ENCODE measurements around the gene PRIM1.
"Not testable (repeated sequence)": the region's sequence is repeated elsewhere in the genome, so short reads cannot be mapped to it uniquely, and the experiment has no call there.

The PRIM1 gene

DNA sequence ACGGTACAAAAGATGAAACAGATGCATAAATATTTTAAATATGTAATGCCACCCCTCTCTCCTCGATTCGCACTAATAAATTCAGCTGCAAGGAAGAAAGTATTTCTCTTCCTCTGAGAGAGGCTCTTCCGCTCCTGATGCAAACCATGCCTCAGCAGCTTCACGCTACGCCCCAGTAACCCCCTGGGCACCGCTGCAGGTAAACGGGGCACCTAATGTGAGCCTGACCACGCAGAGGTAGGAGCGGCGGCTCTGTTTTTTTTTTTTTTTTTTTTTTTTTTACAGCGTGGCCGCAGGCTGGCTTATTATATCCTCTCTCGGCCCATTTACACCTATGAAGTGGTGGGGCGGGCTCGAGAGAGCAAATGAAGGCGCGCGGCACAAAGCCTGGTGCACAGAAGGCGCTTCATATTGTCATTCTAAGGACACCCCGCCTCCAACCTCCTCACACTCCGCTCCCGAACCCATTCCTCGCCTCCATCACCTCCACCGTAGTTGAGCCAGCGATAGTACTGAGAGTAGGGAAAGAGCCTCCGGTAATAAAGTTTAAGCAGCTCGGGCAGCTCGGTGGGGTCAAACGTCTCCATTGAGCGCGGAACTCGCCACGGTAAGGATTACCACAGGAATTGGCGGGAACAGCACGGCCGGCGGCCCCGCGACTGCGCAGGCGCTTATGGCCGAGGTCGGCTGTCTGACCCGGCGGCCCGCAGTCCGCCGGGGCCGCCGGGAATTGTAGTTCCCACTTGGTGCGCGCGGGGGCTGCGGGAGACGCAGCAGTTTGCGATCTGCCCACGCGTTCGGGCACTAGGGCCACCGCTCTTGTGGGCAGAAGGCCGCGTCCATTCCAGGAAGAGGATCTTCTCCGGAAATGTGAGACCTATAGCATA, at the start of gene PRIM1:
Gene PRIM1 (minus strand): TSS at position 612 of the 887 bp plus-strand sequence. CDS start 25 bp downstream, at position 587.
- Histone ChIP-seq H3K36me3 (peaks cover 40% of the 10 kb centered on the region), H3K27ac (peak within 1 kb of the TSS; percentile 100), H3K27me3 (ENCODE audit: insufficient read depth, low read depth, severe bottlenecking) (no peaks in the 10 kb centered on the region), H3K9me3 (ENCODE audit: severe bottlenecking) (no peaks in the 10 kb centered on the region), H3K4me3 (ENCODE audit: low read depth, low read length) (peak within 1 kb of the TSS; percentile 97)
- TF ChIP-seq, protein P1, sequence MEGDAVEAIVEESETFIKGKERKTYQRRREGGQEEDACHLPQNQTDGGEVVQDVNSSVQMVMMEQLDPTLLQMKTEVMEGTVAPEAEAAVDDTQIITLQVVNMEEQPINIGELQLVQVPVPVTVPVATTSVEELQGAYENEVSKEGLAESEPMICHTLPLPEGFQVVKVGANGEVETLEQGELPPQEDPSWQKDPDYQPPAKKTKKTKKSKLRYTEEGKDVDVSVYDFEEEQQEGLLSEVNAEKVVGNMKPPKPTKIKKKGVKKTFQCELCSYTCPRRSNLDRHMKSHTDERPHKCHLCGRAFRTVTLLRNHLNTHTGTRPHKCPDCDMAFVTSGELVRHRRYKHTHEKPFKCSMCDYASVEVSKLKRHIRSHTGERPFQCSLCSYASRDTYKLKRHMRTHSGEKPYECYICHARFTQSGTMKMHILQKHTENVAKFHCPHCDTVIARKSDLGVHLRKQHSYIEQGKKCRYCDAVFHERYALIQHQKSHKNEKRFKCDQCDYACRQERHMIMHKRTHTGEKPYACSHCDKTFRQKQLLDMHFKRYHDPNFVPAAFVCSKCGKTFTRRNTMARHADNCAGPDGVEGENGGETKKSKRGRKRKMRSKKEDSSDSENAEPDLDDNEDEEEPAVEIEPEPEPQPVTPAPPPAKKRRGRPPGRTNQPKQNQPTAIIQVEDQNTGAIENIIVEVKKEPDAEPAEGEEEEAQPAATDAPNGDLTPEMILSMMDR (IDR thresholded peaks at IDR 0.05; ENCODE audit: low read depth, low read length), result no peak
- DNase-seq, result peak; percentile 93

DNA sequence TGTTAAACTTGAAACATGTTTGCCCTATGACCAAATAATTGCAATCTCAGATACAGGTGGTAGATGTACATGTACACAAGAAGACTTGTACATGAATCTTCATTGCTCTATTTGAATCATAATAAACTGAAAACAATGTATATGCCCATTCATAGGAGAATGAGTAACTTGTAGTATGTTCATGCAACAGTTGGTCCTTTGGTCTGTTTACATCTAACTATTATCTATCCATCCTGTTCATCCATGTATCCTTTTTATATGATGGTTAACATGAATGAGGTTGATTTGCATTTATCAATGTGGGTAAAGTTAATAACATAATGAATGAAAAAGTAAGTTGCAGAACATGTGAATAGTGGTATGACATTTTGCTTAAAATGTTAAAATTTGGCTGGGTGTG, 48.1 kb upstream of the PRIM1 start:
- H3K36me3 ChIP-seq, result no peaks in the 10 kb centered on the region
- no peak overlapping the region for H3K4me3 ChIP-seq (ENCODE audit: low read depth, low read length)
- no peaks in the 10 kb centered on the region for H3K9me3 ChIP-seq (ENCODE audit: severe bottlenecking)
- no peak overlapping the region for H3K27ac ChIP-seq
- H3K27me3 ChIP-seq (ENCODE audit: insufficient read depth, low read depth, severe bottlenecking), result no peaks in the 10 kb centered on the region
- TF ChIP-seq, protein P1 (IDR thresholded peaks at IDR 0.05; ENCODE audit: low read depth, low read length), result no peak
- no peak for DNase-seq

DNA sequence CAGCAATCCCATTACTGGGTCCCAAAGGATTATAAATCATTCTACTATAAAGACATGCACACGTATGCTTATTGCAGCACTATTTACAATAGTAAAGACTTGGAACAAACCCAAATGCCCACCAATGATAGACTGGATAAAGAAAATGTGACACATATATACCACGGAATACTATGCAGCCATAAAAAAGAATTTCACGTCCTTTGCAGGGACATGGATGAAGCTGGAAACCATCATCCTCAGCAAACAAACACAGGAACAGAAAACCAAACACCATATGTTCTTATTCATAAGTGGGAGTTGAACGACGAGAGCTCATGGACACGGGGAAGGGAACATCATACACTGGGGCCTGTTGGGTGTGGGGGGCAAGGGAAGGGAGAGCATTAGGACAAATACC, 47.2 kb upstream of the PRIM1 start:
- not testable (repeated sequence) for H3K27ac ChIP-seq; H3K9me3 ChIP-seq (ENCODE audit: severe bottlenecking); H3K27me3 ChIP-seq (ENCODE audit: insufficient read depth, low read depth, severe bottlenecking); H3K4me3 ChIP-seq (ENCODE audit: low read depth, low read length); H3K36me3 ChIP-seq; DNase-seq

DNA sequence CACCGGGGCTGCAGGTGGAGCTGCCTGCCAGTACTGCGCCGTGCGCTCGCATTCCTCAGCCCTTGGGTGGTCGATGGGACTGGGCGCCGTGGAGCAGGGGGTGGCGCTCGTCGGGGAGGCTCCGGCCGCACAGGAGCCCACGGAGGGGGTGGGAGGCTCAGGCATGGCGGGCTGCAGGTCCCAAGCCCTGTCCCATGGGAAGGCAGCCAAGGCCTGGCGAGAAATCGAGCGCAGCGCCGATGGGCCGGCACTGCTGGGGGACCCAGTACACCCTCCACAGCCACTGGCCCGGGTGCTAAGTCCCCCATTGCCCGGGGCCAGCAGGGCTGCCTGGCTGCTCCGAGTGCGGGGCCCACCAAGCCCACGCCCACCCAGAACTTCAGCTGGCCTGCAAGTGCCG, 43.7 kb upstream of the PRIM1 start:
- H3K27ac ChIP-seq; H3K4me3 ChIP-seq (ENCODE audit: low read depth, low read length); H3K27me3 ChIP-seq (ENCODE audit: insufficient read depth, low read depth, severe bottlenecking); DNase-seq; H3K36me3 ChIP-seq; H3K9me3 ChIP-seq (ENCODE audit: severe bottlenecking): not testable (repeated sequence)

DNA sequence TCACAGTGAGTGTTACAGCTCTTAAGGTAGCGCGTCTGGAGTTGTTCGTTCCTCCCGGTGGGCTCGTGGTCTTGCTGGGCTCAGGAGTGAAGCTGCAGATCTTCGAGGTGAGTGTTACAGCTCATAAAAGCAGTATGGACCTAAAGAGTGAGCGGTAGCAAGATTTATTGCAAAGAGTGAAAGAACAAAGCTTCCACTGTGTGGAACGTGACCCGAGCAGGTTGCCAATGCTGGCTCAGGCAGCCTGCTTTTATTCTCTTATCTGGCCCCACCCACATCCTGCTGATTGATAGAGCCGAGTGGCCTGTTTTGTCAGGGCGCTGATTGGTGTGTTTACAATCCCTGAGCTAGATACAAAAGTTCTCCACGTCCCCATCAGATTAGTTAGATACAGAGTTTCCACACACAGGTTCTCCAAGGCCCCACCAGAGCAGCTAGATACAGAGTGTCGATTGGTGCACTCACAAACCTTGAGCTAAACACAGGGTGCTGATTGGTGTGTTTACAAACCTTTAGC, 43.0 kb upstream of the PRIM1 start:
- not testable (repeated sequence) for H3K36me3 ChIP-seq; DNase-seq; H3K27me3 ChIP-seq (ENCODE audit: insufficient read depth, low read depth, severe bottlenecking); H3K4me3 ChIP-seq (ENCODE audit: low read depth, low read length); H3K9me3 ChIP-seq (ENCODE audit: severe bottlenecking); H3K27ac ChIP-seq

DNA sequence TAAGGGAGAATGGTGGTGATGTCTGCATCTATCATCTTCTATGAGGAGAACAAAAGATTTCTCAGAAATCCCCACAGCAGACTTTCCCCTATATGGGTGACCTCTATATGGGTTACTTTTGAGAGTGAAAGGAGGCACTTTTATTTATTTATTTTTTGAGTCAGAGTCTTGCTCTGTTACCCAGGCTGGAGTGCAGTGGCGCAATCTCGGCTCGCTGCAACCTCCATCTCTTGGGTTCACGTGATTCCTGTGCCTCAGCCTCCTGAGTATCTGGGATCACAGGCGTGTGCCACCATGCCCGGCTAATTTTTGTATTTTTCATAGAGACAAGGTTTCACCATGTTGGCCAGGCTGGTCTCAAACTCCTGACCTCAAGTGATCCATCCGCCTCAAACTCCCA, 41.0 kb upstream of the PRIM1 start:
- not testable (repeated sequence) for H3K9me3 ChIP-seq (ENCODE audit: severe bottlenecking); H3K36me3 ChIP-seq; DNase-seq; H3K27me3 ChIP-seq (ENCODE audit: insufficient read depth, low read depth, severe bottlenecking); H3K4me3 ChIP-seq (ENCODE audit: low read depth, low read length); H3K27ac ChIP-seq

DNA sequence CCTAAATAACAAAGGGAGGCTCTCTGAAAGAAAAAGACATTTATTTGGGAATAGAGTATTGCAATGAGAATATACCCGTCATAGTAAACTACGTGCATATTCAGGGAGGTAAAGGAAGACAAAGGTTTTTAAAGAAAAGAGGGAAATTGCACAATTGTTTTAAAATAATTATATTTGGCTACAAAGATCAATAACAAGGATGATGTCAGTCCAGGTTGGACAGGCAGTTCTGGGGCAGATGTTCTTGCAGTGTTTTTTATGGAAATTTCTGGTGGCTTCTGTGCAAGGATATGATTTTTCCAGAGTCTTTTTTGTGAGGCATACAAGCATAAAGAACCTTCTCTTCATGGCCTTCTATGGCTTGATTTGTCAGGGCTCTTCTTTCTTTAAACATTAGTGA, 40.6 kb upstream of the PRIM1 start:
- no peak for DNase-seq
- Histone ChIP-seq H3K36me3 (no peaks in the 10 kb centered on the region), H3K27ac (no peak overlapping the region), H3K27me3 (ENCODE audit: insufficient read depth, low read depth, severe bottlenecking) (no peaks in the 10 kb centered on the region), H3K9me3 (ENCODE audit: severe bottlenecking) (no peaks in the 10 kb centered on the region), H3K4me3 (ENCODE audit: low read depth, low read length) (no peak overlapping the region)
- TF ChIP-seq, protein P1 (IDR thresholded peaks at IDR 0.05; ENCODE audit: low read depth, low read length), result no peak

DNA sequence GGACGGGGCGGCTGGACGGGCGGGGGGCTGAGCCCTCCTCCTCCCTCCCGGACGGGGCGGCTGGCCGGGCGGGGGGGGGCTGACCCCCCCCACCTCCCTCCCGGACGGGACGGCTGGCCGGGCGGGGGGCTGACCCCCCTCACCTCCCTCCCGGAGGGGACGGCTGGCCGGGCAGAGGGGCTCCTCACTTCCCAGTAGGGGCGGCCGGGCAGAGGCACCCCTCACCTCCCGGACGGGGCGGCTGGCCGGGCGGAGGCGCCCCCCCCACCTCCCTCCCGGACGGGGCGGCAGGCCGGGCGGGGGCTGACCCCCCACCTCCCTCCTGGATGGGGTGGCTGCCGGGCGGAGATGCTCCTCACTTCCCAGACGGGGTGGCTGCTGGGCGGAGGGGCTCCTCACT, 37.3 kb upstream of the PRIM1 start:
- H3K36me3 ChIP-seq; H3K4me3 ChIP-seq (ENCODE audit: low read depth, low read length); DNase-seq; H3K9me3 ChIP-seq (ENCODE audit: severe bottlenecking); H3K27me3 ChIP-seq (ENCODE audit: insufficient read depth, low read depth, severe bottlenecking); H3K27ac ChIP-seq: not testable (repeated sequence)
